ENCODE measurements around the gene CC2D1A. TPM values are rescaled to one million over a fixed set of nuclear protein-coding genes. Genes with fewer than 3 reads are reported as not detected.
A peak's percentile ranks its signal among the peaks of the same experiment; 100 is the strongest.

Gene CC2D1A
- total RNA-seq: 100 to 1,000 TPM in 3 of 4 donors, 10 to 100 TPM in 1; 97.4 to 235 (median 184) TPM

DNA sequence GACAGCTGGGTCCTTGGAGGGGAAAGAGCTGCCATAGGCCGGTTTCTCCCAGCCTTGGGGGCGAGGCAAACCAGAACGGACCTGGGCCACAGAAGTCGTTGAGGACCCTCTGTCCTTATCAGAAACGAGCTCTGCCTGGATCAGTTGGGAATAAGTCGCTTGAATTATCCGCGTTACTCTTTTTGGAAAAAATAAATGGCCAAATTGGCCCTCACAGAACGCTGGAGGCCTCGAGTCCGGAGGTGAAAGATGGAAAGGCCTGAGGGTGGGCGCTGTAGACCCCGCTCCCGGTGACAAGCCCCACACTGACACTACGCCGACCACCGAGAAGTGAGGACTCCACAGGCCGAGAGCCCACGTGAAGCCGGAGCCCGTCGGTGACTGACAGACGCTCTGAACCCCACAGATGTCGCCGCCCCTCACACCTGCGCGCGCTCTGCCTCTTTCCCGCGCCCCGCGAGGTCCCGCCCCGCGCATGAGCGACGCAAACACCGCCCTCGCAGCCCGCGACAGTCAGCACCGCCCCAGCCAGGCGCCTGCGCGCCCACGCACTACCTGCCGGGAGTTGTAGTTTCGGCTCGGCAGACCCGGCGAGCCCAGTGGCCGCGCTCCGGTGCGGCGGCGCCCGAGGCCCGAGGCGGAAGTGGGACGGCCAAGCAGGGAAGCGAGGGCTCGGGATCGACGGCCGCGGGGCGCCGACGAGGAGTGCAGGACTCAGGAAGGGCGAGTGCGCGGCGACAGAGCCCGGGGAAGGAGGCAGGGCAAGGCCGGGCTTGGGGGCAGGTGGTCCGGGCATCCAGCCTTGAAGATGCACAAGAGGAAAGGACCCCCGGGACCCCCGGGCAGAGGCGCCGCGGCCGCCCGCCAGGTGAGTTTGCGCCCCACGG is at the start of gene CC2D1A, which contains the start of gene BRME1:
Gene CC2D1A, plus strand, starts transcription at position 568 of the 887 bp plus-strand sequence. Its CDS starts 241 bp downstream, at position 809.
Gene BRME1, minus strand, starts transcription at position 484 of the 887 bp plus-strand sequence. CDS start 1,225 bp downstream, outside the sequence.
- TF ChIP-seq POLR2A (IDR thresholded peaks at IDR 0.05): peak; percentile 78 to 80
- TF ChIP-seq, protein P1, sequence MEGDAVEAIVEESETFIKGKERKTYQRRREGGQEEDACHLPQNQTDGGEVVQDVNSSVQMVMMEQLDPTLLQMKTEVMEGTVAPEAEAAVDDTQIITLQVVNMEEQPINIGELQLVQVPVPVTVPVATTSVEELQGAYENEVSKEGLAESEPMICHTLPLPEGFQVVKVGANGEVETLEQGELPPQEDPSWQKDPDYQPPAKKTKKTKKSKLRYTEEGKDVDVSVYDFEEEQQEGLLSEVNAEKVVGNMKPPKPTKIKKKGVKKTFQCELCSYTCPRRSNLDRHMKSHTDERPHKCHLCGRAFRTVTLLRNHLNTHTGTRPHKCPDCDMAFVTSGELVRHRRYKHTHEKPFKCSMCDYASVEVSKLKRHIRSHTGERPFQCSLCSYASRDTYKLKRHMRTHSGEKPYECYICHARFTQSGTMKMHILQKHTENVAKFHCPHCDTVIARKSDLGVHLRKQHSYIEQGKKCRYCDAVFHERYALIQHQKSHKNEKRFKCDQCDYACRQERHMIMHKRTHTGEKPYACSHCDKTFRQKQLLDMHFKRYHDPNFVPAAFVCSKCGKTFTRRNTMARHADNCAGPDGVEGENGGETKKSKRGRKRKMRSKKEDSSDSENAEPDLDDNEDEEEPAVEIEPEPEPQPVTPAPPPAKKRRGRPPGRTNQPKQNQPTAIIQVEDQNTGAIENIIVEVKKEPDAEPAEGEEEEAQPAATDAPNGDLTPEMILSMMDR (IDR thresholded peaks at IDR 0.05): peak in 2 of 6 experiments; percentile 5 to 19
- peak; percentile 90 to 97 (median 97) for DNase-seq
- peak within 1 kb of the TSS; percentile 83 to 96 (median 92) for H3K27ac ChIP-seq
- H3K36me3 ChIP-seq: peaks cover 0 to 5% (median 0%) of the 10 kb centered on the region in 3 donors
- H3K9me3 ChIP-seq: no peaks in the 10 kb centered on the region
- H3K4me3 ChIP-seq: peak within 1 kb of the TSS; percentile 75 to 99 (median 94)
- no peaks in the 10 kb centered on the region for H3K27me3 ChIP-seq
- H3K4me1 ChIP-seq: peaks cover 0 to 22% (median 0%) of the 10 kb centered on the region in 4 donors

DNA sequence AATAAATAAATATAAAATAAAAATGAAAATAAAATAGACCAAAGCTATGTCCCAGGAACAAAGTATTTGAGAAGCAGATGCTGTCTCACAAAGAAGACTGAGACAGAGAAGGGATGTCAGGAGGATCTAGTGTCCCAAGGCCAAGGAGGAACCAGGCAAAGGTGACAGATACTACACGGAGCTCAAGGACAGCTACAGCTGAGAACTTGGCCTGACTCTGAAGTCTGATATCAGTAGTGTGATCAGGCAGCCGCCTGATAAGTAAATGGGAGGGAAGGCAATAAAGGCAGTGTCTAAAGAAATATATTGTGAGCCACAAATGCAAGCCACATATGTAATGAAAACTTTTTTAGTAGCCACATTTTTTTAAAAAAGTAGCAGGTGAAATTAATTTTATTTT is 49.5 kb upstream of the CC2D1A start:
- peak in 1 of 3 donors; percentile 69 for DNase-seq
- H3K27me3 ChIP-seq: no peaks in the 10 kb centered on the region
- H3K9me3 ChIP-seq: no peaks in the 10 kb centered on the region
- H3K27ac ChIP-seq: peak overlapping the region in 3 of 4 donors; percentile 46 to 80 (median 72)
- H3K36me3 ChIP-seq: no peaks in the 10 kb centered on the region
- peaks cover 0 to 24% (median 5%) of the 10 kb centered on the region in 4 donors for H3K4me1 ChIP-seq
- TF ChIP-seq, protein P1 (IDR thresholded peaks at IDR 0.05): no peak
- TF ChIP-seq POLR2A (IDR thresholded peaks at IDR 0.05): peak in 1 of 2 donors; percentile 11
- H3K4me3 ChIP-seq: no peak overlapping the region

DNA sequence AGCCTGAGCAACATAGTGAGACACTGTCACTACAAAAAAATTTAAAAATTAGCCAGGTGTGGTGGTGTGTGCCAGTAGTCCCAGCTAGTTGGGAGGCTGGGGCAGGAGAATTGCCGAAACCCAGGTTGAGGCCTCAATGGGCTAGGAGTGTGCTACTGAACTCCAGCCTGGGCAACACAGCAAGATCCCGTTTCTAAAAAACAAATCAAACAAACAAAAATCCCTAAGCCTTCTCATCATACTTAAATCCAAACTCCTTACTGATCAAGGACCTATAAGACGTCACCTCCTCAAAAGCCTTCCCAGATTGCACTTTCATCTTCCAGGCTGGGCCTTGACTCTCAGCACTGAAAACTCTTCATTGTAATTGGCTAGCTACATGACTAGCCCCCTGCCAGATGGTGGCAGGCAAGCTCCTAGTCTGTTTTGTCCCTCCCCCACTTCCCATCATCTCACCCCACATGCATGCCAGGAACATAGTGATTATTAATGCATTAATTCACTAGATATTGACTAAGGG is 46.6 kb upstream of the CC2D1A start:
- no peaks in the 10 kb centered on the region for H3K27me3 ChIP-seq
- H3K36me3 ChIP-seq: no peaks in the 10 kb centered on the region
- no peak for DNase-seq
- TF ChIP-seq, protein P1 (IDR thresholded peaks at IDR 0.05): no peak
- TF ChIP-seq POLR2A (IDR thresholded peaks at IDR 0.05): no peak
- peaks cover 0 to 22% (median 8%) of the 10 kb centered on the region in 4 donors for H3K4me1 ChIP-seq
- no peak overlapping the region for H3K27ac ChIP-seq
- no peak overlapping the region for H3K4me3 ChIP-seq
- no peaks in the 10 kb centered on the region for H3K9me3 ChIP-seq

DNA sequence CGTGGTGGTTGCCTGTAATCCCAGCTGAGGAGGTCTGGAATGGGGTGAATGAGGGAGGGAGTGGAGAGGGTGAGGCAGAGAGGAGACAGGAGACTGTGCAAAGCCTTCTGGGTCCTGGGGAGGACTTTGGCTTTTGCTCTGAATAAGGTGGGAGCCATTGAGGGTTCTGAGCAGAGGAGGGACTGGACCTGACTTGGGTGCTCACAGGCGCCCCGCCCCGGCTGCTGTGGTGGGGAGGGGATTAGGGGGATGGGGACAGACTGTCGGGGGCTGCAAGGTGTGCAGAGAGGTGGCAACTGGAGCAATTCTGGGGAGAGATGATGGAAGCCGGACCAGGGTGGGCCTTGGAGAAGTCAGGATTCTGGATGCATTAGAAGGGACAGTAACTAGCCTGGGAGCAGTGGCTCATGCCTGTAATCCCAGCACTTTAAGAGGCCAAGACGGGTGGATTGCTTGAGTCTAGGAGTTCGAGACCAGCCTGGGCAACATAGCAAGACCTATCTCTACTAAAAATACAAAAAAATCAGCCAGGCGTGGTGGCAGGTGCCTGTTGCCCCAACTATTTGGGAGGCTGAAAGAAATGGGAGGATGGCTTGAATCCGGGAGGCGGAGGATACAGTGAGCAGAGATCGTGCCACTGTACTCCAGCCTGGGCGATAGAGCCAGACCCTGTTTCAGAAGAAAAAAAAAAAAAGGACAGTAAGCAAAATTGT is 45.2 kb upstream of the CC2D1A start:
- no peak for TF ChIP-seq POLR2A (IDR thresholded peaks at IDR 0.05)
- TF ChIP-seq, protein P1 (IDR thresholded peaks at IDR 0.05): no peak
- Histone ChIP-seq H3K27me3 (no peaks in the 10 kb centered on the region), H3K36me3 (no peaks in the 10 kb centered on the region), H3K4me3 (no peak overlapping the region), H3K9me3 (no peaks in the 10 kb centered on the region), H3K27ac (peak overlapping the region; percentile 83 to 90 (median 84)), H3K4me1 (peaks cover 0 to 21% (median 14%) of the 10 kb centered on the region in 4 donors)
- DNase-seq: no peak

DNA sequence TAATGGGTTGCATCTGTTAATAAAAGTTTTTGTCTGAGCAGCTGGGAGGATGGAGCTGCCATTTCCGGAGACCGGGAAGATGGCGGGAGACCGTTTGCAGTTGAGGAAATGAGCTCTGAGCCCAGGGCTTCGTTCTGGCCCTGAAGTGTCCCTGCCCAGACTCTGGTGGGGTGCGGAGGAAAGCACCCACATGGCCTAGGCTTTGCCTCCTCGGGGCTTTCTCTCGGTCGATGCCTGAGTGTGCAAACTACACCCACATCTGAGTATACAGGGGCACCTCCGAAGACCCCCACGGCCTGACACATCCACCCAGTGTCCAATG is 44.6 kb upstream of the CC2D1A start:
- Histone ChIP-seq H3K36me3 (no peaks in the 10 kb centered on the region), H3K9me3 (no peaks in the 10 kb centered on the region), H3K4me1 (peaks cover 0 to 25% (median 18%) of the 10 kb centered on the region in 4 donors), H3K27ac (peak overlapping the region; percentile 83 to 90 (median 84)), H3K27me3 (no peaks in the 10 kb centered on the region), H3K4me3 (peak overlapping the region; percentile 47 to 61 (median 52))
- TF ChIP-seq, protein P1 (IDR thresholded peaks at IDR 0.05): no peak
- no peak for TF ChIP-seq POLR2A (IDR thresholded peaks at IDR 0.05)
- DNase-seq: no peak
